ENCODE results near the gene OSBPL7.

OSBPL7 gene

GRCh38 chr17:47839071-47839470, 17.5 kb upstream of the OSBPL7 start:
- Histone ChIP-seq H3K79me2 (ENCODE audit: low read length) (0 out of 2 replicates have a peak, but pooled peaks cover 5% of the 10 kb centered on the region), H4K20me1 (ENCODE audit: insufficient read depth, low read length) (no peaks in the 10 kb centered on the region), H3K9ac (ENCODE audit: low read length) (no peak overlapping the region), H3K4me1 (ENCODE audit: low read length) (peaks cover 16% of the 10 kb centered on the region), H3K36me3 (replicated peaks; ENCODE audit: insufficient read depth, low read length) (no peaks in the 10 kb centered on the region), H3F3A (ENCODE audit: insufficient read depth, low read length) (peaks cover 6% of the 10 kb centered on the region; the same call in 1 of the 2 replicates), H3K4me3 (ENCODE audit: low read length) (no peak overlapping the region), H3K27me3 (replicated peaks; ENCODE audit: insufficient read depth, low read length) (no peaks in the 10 kb centered on the region), H2AFZ (ENCODE audit: low read length) (no peak overlapping the region), H3K9me3 (replicated peaks; ENCODE audit: insufficient read depth, low read length) (no peaks in the 10 kb centered on the region), H3K27ac (ENCODE audit: low read length) (no peak overlapping the region), H3K4me2 (ENCODE audit: low read depth, low read length) (no peak overlapping the region), H3K9me2 (replicated peaks; ENCODE audit: insufficient read depth, low read length) (no peaks in the 10 kb centered on the region)
- DNase-seq: no peak
- TF ChIP-seq EZH2phosphoT487 (IDR thresholded peaks at IDR 0.05; ENCODE audit: low read length) (no peak), EZH2 (optimal IDR thresholded peaks at IDR 0.05; ENCODE audit: low read depth, low read length) (no peak), CTCF (IDR thresholded peaks at IDR 0.05; ENCODE audit: low read length) (no peak)

GRCh38 chr17:47838636-47839035, 17.0 kb upstream of the OSBPL7 start:
- Histone ChIP-seq H3K27me3 (replicated peaks; ENCODE audit: insufficient read depth, low read length) (no peaks in the 10 kb centered on the region), H3K9me3 (replicated peaks; ENCODE audit: insufficient read depth, low read length) (no peaks in the 10 kb centered on the region), H3K9me2 (replicated peaks; ENCODE audit: insufficient read depth, low read length) (no peaks in the 10 kb centered on the region), H3F3A (ENCODE audit: insufficient read depth, low read length) (peaks cover 6% of the 10 kb centered on the region; the same call in 1 of the 2 replicates), H3K4me1 (ENCODE audit: low read length) (peaks cover 16% of the 10 kb centered on the region), H3K4me3 (ENCODE audit: low read length) (no peak overlapping the region), H4K20me1 (ENCODE audit: insufficient read depth, low read length) (no peaks in the 10 kb centered on the region), H3K79me2 (ENCODE audit: low read length) (0 out of 2 replicates have a peak, but pooled peaks cover 5% of the 10 kb centered on the region), H2AFZ (ENCODE audit: low read length) (no peak overlapping the region), H3K27ac (ENCODE audit: low read length) (no peak overlapping the region), H3K36me3 (replicated peaks; ENCODE audit: insufficient read depth, low read length) (no peaks in the 10 kb centered on the region), H3K4me2 (ENCODE audit: low read depth, low read length) (no peak overlapping the region), H3K9ac (ENCODE audit: low read length) (no peak overlapping the region)
- TF ChIP-seq EZH2phosphoT487 (IDR thresholded peaks at IDR 0.05; ENCODE audit: low read length) (no peak), CTCF (IDR thresholded peaks at IDR 0.05; ENCODE audit: low read length) (no peak), EZH2 (optimal IDR thresholded peaks at IDR 0.05; ENCODE audit: low read depth, low read length) (no peak)
- DNase-seq: no peak

- H4K20me1 ChIP-seq (ENCODE audit: insufficient read depth, low read length): no peaks in the 10 kb centered on the region
- no peak overlapping the region for H3K4me2 ChIP-seq (ENCODE audit: low read depth, low read length)
- no peaks in the 10 kb centered on the region for H3K27me3 ChIP-seq (replicated peaks; ENCODE audit: insufficient read depth, low read length)
- H3K4me1 ChIP-seq (ENCODE audit: low read length): peaks cover 16% of the 10 kb centered on the region
- H3K9me3 ChIP-seq (replicated peaks; ENCODE audit: insufficient read depth, low read length): no peaks in the 10 kb centered on the region
- no peak overlapping the region for H2AFZ ChIP-seq (ENCODE audit: low read length)
- 0 out of 2 replicates have a peak, but pooled peaks cover 5% of the 10 kb centered on the region for H3K79me2 ChIP-seq (ENCODE audit: low read length)
- TF ChIP-seq EZH2 (optimal IDR thresholded peaks at IDR 0.05; ENCODE audit: low read depth, low read length): no peak
- peaks cover 6% of the 10 kb centered on the region; the same call in 1 of the 2 replicates for H3F3A ChIP-seq (ENCODE audit: insufficient read depth, low read length)
- H3K9me2 ChIP-seq (replicated peaks; ENCODE audit: insufficient read depth, low read length): no peaks in the 10 kb centered on the region
- H3K4me3 ChIP-seq (ENCODE audit: low read length): no peak overlapping the region
- H3K36me3 ChIP-seq (replicated peaks; ENCODE audit: insufficient read depth, low read length): no peaks in the 10 kb centered on the region
- H3K9ac ChIP-seq (ENCODE audit: low read length): no peak overlapping the region
- no peak overlapping the region for H3K27ac ChIP-seq (ENCODE audit: low read length)
- no peak for DNase-seq
These were observed 15.9 kb upstream of the OSBPL7 start for GRCh38 chr17:47837401-47838039.

GRCh38 chr17:47836601-47837000, 15.0 kb upstream of the OSBPL7 start:
- 0 out of 2 replicates have a peak, but pooled peaks cover 5% of the 10 kb centered on the region for H3K79me2 ChIP-seq (ENCODE audit: low read length)
- H3K36me3 ChIP-seq (replicated peaks; ENCODE audit: insufficient read depth, low read length): no peaks in the 10 kb centered on the region
- no peak overlapping the region for H3K4me3 ChIP-seq (ENCODE audit: low read length)
- peaks cover 13% of the 10 kb centered on the region for H3K4me1 ChIP-seq (ENCODE audit: low read length)
- H4K20me1 ChIP-seq (ENCODE audit: insufficient read depth, low read length): no peaks in the 10 kb centered on the region
- DNase-seq: no peak
- no peaks in the 10 kb centered on the region for H3K9me2 ChIP-seq (replicated peaks; ENCODE audit: insufficient read depth, low read length)
- H3F3A ChIP-seq (ENCODE audit: insufficient read depth, low read length): no peaks in the 10 kb centered on the region
- no peak overlapping the region for H3K27ac ChIP-seq (ENCODE audit: low read length)
- no peaks in the 10 kb centered on the region for H3K27me3 ChIP-seq (replicated peaks; ENCODE audit: insufficient read depth, low read length)
- no peak overlapping the region for H2AFZ ChIP-seq (ENCODE audit: low read length)
- H3K9me3 ChIP-seq (replicated peaks; ENCODE audit: insufficient read depth, low read length): no peaks in the 10 kb centered on the region
- no peak overlapping the region for H3K9ac ChIP-seq (ENCODE audit: low read length)
- TF ChIP-seq EZH2 (optimal IDR thresholded peaks at IDR 0.05; ENCODE audit: low read depth, low read length) (no peak), EZH2phosphoT487 (IDR thresholded peaks at IDR 0.05; ENCODE audit: low read length) (no peak), CTCF (IDR thresholded peaks at IDR 0.05; ENCODE audit: low read length) (no peak)
- H3K4me2 ChIP-seq (ENCODE audit: low read depth, low read length): no peak overlapping the region

All from MM.1S (cell line).